GM19035 (cell line): ENCODE results near the gene CASTOR1.
A peak's percentile ranks its signal among the peaks of the same experiment; 100 is the strongest.
"Not testable (repeated sequence)": the region's sequence is repeated elsewhere in the genome, so short reads cannot be mapped to it uniquely, and the experiment has no call there.

Experiments
- ATAC-seq: cut with Tn5 transposase; IDR thresholded peaks from one replicate; pipeline ENCODE4 v1.9.1; 2021; ENCODE audit not compliant: unreplicated experiment

CASTOR1 gene

GRCh38 chr22:30289141-30289979, at the start of gene CASTOR1:
Gene CASTOR1 (minus strand): TSS chr22:30289505. CDS start chr22:30289497, 8 bp downstream.
- ATAC-seq = peak; percentile 64

GRCh38 chr22:30338802-30339201, 49.5 kb upstream of the CASTOR1 start:
- ATAC-seq = no peak

- ATAC-seq = not testable (repeated sequence)
Observed at GRCh38 chr22:30338341-30338740, 49.0 kb upstream of the CASTOR1 start.

- no peak for ATAC-seq
Observed at GRCh38 chr22:30337461-30337778, 48.1 kb upstream of the CASTOR1 start.

- ATAC-seq = no peak
Observed at GRCh38 chr22:30336752-30337460, 47.6 kb upstream of the CASTOR1 start.

- ATAC-seq = no peak
Observed at GRCh38 chr22:30335236-30335635, 45.9 kb upstream of the CASTOR1 start.

GRCh38 chr22:30334646-30335045, 45.3 kb upstream of the CASTOR1 start:
- no peak for ATAC-seq

GRCh38 chr22:30333707-30334087, 44.4 kb upstream of the CASTOR1 start:
- ATAC-seq = no peak

GRCh38 chr22:30332994-30333706, 43.8 kb upstream of the CASTOR1 start:
- no peak for ATAC-seq

- no peak for ATAC-seq
Observed at GRCh38 chr22:30332551-30332950, 43.2 kb upstream of the CASTOR1 start.

GRCh38 chr22:30328466-30329049, 39.3 kb upstream of the CASTOR1 start:
- ATAC-seq = no peak

GRCh38 chr22:30327864-30328345, 38.6 kb upstream of the CASTOR1 start:
- no peak for ATAC-seq

- ATAC-seq = peak; percentile 92
Observed at GRCh38 chr22:30326706-30327362, 37.5 kb upstream of the CASTOR1 start, which contains the start of gene TBC1D10A. Gene TBC1D10A (minus strand): TSS chr22:30326941. CDS start chr22:30326881, 60 bp downstream.

- ATAC-seq = peak; percentile 35
Observed at GRCh38 chr22:30326255-30326705, 37.0 kb upstream of the CASTOR1 start.

- ATAC-seq = no peak
Observed at GRCh38 chr22:30325724-30326254, 36.5 kb upstream of the CASTOR1 start.

- ATAC-seq = no peak
Observed at GRCh38 chr22:30325065-30325720, 35.9 kb upstream of the CASTOR1 start.

- ATAC-seq = no peak
Observed at GRCh38 chr22:30324014-30324730, 34.9 kb upstream of the CASTOR1 start.

GRCh38 chr22:30323246-30323645, 33.9 kb upstream of the CASTOR1 start:
- no peak for ATAC-seq

GRCh38 chr22:30321461-30321860, 32.2 kb upstream of the CASTOR1 start:
- no peak for ATAC-seq
